ENCODE results near the gene MCRS1.
"Not testable (repeated sequence)": the region's sequence is repeated elsewhere in the genome, so short reads cannot be mapped to it uniquely, and the experiment has no call there.

MCRS1 gene

DNA sequence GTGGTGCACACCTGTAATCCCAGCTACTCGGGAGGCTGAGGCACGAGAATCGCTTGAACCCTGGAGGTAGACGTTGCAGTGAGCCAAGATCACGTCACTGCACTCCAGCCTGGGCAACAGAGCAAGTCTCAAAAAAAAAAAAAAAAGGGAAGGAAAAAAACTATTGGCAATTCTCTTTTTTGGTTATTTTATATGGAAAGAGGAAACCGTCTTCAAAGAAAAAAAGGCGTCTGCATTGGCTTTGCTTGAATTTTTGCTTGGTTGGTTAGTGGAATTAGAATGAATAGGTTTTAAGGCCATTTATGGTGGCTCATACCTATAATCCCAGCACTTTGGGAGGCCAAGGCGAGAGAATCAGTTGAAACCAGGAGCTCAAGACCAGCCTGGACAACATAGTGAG, 58.3 kb downstream of the MCRS1 start:
- not testable (repeated sequence) for DNase-seq
